NCI-H226 (cell line): ENCODE results near the gene FMN1.
"Not testable (repeated sequence)": the region's sequence is repeated elsewhere in the genome, so short reads cannot be mapped to it uniquely, and the experiment has no call there.

ENCODE experiments used
- DNase-seq: peaks from one replicate; pipeline ENCODE4 v3.0.0-alpha.2; 2015

The FMN1 gene

GRCh38 chr15:33086500-33087121 is 107.9 kb downstream of the FMN1 start:
- DNase-seq = peak; percentile 11

- no peak for DNase-seq
Measured at GRCh38 chr15:33084661-33085060, 109.9 kb downstream of the FMN1 start.

DNA sequence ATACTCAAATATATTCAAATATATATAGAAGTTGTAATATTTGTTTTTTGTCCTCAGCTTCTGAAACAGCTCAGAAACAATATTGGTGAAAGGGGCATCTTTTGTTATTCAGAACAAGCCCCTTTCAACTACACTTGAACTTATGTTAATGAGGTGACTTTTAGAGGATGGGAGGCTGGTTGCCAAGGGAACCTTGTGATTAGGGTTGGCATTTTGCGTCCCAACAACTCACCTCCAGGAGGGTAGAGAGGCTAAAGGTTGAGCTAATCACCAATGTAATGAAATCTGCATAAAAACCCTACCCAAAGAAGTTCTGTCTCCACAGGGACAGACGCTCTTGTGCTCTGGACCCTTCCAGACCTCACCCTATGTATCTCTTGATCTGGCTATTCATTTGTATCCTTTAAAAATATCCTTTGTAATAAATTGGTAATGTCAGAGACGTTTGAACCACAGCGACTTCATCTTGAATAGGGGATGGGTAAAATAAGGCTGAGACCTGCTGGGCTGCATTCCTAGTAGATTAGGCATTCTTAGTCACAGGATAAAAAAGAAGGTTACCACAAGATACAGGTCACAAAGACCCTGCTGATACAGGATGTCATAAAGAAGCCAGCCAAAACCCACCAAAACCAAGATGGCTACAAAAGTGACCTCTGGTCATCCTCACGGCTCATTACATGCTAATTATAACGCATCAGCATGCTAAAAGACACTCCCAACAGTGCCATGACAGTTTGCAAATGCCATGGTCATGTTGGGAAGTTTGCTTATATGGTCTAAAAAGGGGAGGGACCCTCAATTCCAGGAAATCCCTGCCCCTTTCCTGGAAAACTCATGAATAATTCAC is 111.1 kb downstream of the FMN1 start:
- no peak for DNase-seq

GRCh38 chr15:33080006-33080405 is 114.5 kb downstream of the FMN1 start:
- DNase-seq = no peak

DNA sequence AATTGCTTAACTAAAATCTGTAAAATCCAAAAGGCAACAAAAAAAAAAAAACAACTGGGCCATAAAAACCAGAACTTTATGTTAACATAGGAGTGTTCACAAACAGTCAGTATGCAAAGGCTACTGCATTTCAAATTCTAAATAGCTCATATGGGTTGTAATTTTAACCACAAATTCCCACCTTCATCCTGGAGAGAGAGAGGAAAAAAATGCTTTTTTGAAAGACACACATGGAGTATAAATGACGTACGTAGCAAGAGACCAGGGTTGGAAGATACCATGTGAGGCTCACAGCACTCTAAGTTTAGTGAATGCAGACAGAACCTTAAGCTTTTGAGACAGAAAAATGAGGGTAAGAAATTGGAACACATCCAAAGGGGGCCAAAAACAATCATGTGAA is 115.9 kb downstream of the FMN1 start:
- no peak for DNase-seq

- DNase-seq = no peak
Measured at GRCh38 chr15:33076937-33077336, 117.6 kb downstream of the FMN1 start.

DNA sequence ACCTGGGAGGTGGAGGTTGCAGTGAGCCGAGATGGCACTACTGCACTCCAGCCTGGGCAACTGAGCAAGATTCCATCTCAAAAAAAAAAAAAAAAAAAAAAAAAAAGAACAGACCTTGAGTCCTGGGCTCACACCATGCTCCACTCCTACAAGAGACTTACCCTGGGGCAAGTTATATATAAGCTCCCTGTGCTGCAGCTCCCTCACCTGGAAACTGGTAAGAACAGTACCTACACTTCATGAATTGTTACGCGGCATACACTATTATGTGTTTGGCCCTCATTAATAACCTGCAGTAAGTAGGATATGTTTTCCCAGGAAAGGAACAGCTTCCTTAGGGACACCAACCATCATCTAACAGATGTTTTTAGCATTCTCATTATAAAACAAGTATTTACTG is 119.6 kb downstream of the FMN1 start:
- DNase-seq = no peak

DNA sequence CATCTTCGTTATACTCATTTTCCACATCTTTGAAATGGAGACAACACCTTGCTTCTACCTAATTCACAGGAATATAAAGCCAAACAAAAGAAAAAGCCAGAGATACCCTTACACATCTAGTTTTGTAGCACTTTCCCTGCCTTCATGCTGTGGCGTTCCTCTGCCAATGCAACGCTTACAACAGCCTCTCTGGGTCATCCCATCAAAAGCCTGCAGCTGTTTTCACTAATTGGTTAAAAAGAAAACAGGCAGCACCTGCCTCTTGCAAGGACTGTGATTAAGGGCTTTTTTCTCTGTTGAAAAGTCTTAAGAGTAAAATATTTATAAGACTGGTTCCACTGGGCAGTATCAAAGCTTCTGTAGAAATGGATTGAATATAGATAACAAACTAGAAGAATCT is 120.3 kb downstream of the FMN1 start:
- DNase-seq = no peak

GRCh38 chr15:33071451-33071850 is 123.1 kb downstream of the FMN1 start:
- no peak for DNase-seq

DNA sequence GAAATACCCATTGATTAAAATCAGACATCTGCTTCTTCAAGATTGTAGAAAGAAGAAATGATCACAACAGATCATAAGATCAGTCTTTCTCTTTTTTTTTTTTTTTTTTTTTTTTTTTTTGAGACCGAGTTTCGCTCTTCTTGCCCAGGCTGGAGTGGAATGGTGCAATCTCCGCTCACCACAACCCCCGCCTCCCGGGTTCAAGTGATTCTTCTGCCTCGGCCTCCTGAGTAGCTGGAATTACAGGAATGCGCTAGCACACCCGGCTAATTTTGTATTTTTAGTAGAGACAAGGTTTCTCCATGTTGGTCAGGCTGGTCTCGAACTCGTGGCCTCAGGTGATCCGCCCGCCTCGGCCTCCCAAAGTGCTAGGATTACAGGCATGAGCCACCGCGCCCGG is 124.6 kb downstream of the FMN1 start:
- DNase-seq = not testable (repeated sequence)

DNA sequence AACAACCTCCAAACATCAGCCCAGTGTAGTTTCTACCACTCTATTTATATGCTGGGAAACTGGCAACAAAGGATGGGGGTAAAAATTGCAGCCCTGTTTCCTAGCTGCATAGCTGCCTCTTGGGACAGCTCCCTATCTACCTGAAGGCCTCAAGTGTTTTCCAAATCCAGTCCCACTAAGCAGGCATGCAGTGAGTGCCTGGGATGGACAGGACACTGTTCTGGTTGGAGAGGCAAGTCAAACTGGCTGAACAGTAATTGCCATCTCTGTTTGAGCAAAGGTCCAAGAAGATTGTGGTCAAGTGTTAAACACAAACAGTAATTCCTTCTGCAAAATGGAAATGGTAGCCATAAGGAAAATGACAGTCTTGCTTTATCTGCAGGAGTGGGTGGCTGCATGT is 125.4 kb downstream of the FMN1 start:
- DNase-seq = no peak

- DNase-seq = no peak
Measured at GRCh38 chr15:33068511-33068990, 126.0 kb downstream of the FMN1 start.

GRCh38 chr15:33068007-33068481 is 126.5 kb downstream of the FMN1 start:
- DNase-seq = no peak

GRCh38 chr15:33067456-33067855 is 127.1 kb downstream of the FMN1 start:
- DNase-seq = no peak

DNA sequence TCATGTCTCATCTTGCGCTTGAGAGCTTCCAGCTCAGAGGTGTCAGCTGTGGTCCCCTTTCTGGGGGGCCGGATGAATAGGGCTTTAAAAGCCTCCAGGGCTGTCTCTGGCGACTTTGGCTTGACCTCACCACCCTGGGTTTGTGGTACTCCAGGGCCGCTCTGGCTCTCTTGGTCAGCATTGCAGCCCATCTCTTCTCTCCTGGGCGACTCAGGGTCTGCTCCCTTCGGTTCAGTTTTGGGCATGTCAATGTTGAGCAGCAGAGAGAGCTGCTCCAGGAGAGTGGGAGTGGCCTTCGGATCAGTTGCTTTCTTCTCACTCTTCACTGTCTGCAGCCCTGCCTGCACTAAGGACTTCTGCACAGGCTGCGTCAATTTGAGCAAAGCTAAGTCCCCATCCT is 127.9 kb downstream of the FMN1 start:
- DNase-seq = no peak

DNA sequence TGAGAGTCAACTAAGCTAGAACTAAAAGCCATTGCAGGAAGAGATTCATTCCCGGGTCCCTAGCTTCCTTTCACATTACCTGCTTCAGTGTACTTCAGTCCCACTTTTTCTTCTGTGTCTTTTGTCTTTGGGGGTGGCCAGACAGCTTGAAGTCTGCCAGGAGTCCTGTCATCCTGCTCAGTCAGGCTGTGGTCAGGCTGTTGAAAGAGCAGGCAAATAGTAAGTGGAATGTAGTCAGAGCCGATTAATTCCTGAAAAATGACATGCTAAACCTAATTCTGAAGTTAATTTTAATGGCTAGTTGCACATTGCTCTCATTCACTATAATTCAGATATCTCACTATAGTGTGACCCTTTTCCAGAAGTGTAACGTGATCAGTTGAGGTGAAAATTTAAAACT is 129.6 kb downstream of the FMN1 start:
- no peak for DNase-seq

- DNase-seq = no peak
Measured at GRCh38 chr15:33059184-33059583, 135.3 kb downstream of the FMN1 start.

DNA sequence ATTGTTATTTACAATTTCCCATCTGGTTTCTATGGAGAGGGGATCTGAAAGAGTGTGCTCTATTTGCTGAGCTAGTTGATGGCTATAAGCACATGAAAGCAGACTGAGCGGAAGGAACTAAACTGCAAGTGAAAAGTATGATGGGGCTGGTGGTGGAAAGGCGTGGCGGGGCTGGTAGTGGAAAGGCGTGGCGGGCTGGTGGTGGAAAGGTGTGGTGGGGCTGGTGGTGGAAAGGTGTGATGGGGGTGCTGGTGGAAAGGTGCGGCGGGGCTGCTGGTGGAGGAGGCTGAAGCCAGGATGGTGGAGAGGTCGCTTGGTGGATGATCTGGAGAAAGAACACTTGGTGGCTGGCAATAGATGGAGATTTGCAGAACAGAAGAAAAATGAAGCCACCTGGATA is 136.7 kb downstream of the FMN1 start:
- DNase-seq = no peak

DNA sequence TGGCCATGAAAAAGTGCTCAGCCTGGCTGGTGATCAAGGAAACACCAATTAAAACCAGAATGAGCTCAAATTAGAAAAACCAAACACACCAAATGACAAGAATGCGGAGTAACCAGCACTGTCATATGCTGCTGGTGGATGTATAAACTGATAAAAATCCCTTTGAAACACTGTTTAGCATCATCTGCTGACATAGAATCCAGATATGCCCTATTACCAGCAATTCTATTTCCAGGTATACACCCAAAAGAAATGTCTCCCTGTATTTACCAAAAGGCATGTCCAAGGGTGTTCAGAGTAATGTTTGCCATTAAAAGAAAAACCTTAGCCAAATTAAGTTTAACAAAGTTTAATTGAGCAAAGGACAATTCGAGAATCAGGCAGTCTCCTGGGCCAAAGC is 138.6 kb downstream of the FMN1 start:
- no peak for DNase-seq

DNA sequence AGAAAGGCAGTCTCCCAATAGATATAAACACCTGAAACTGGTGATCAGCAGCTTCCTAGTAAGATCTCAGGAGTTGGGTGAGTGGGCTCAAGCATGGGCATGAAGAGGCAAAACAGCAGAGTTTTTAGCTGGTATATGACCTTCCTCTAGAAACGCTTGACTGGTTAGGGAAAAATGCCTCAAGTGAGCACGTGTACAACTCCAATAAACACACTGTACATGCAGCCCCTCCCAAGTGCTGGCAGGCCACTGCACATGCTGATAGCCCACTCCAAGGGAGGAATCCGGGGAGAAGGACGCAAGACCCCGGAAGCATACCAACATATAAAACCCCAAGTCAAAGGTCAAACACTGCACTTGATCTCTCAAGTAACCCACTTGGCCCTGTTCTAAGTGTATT is 143.0 kb downstream of the FMN1 start:
- no peak for DNase-seq

GRCh38 chr15:33048255-33048654 is 146.3 kb downstream of the FMN1 start:
- no peak for DNase-seq

DNA sequence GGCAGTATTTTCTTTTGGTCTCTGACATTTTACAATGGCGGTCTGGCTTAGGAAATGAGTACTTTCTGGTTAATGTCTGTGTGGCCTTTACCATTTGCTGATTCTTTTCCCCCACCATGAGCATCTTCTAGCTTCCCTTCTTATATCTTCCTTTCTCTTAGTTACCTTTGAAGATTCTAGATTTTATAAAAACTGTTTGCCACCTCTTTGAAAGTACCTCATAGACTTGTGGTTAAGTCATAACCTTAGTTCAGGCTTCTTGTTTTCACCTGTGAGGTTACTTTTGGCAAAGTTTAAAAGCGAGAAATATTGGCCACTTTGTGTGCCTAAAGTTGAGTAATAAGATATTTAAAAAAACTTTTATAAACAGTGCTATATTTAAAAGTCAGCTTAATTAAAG is 147.4 kb downstream of the FMN1 start:
- no peak for DNase-seq

GRCh38 chr15:33046329-33046728 is 148.2 kb downstream of the FMN1 start:
- no peak for DNase-seq

- DNase-seq = no peak
Measured at GRCh38 chr15:33045066-33045810, 149.3 kb downstream of the FMN1 start.
